Keratinocyte (primary cell): Measurements from ENCODE around the gene ZNF792.

Experiments
- EZH2 ChIP-seq: IDR thresholded peaks from one replicate; pipeline ENCODE4 v1.6.1; 2012; ENCODE audit warnings: inconsistent platforms, mild to moderate bottlenecking, low read length, moderate library complexity
- TF ChIP-seq, protein P1 (sequence below), 3 experiments: IDR thresholded peaks in 1 of 3; conservative IDR thresholded peaks in 1 of 3; optimal IDR thresholded peaks in 1 of 3; 2 replicates in 2 of 3; 3 replicates in 1 of 3; pipeline versions ENCODE3 to v1.5.1; 2011; ENCODE audit warnings: low read length in 3 of 3, mild to moderate bottlenecking in 3 of 3, moderate library complexity in 2 of 3, control low read depth in 1 of 3, inconsistent platforms in 1 of 3; ENCODE audit not compliant: insufficient read depth in 2 of 3; ENCODE audit errors: extremely low read depth in 1 of 3

DNA sequence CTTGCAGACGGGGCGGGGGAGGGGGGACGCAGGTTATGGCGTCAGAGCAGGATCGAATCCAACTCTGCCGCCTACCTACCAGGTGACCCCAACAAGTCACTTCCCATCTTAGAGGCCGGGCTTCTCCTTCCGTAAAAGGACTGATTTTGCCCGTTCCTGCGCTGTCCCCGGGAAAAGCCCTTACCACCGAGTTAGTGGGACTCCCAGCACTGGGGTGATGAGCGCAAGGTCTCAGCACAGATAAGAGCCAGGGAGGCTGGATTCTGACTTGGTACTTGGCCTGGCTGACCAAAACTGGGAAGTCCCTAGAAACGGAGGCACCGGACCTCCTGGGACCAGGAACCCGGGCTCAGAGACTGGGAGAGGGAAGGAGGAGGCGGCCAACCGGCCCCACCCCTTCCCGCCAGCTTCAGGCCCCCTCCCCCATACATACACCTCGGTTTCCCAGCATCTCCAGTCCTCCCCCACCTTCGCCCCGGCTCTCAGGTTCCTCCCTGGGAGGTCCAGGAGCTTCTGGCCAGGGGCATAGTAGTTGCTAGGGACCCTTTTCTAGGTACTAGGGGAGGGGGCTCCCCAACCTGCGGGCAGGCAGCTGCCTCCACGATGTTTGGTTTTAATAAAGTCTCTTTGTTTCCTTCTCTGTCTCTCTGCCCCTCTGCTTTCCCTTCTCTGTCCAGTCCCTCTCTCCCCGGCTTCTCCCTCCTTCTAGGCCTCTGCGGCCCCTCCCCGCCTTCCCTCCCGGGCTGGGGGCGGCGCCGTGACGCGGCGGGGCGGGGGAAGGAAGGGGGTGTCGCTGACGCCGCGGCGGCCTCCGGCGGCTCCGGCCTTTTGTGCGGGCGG is 35.7 kb upstream of the ZNF792 start, which contains the start of gene GRAMD1A:
- no peak for TF ChIP-seq EZH2
- TF ChIP-seq, protein P1, sequence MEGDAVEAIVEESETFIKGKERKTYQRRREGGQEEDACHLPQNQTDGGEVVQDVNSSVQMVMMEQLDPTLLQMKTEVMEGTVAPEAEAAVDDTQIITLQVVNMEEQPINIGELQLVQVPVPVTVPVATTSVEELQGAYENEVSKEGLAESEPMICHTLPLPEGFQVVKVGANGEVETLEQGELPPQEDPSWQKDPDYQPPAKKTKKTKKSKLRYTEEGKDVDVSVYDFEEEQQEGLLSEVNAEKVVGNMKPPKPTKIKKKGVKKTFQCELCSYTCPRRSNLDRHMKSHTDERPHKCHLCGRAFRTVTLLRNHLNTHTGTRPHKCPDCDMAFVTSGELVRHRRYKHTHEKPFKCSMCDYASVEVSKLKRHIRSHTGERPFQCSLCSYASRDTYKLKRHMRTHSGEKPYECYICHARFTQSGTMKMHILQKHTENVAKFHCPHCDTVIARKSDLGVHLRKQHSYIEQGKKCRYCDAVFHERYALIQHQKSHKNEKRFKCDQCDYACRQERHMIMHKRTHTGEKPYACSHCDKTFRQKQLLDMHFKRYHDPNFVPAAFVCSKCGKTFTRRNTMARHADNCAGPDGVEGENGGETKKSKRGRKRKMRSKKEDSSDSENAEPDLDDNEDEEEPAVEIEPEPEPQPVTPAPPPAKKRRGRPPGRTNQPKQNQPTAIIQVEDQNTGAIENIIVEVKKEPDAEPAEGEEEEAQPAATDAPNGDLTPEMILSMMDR (optimal IDR thresholded peaks at IDR 0.05 in 1 of 3, IDR thresholded peaks at IDR 0.05 in 1 of 3, conservative IDR thresholded peaks at IDR 0.05 in 1 of 3; ENCODE audit: extremely low read depth in 1 of 3, insufficient read depth in 2 of 3, low read length in 3 of 3), result no peak
